ENCODE results near the gene PTPRT. TPM values are rescaled to one million over a fixed set of nuclear protein-coding genes. Genes with fewer than 3 reads are reported as not detected.

Gene PTPRT
- total and polyA plus RNA-seq, 2 of the 4 experiments (the other 2 are of a cell fraction): not detected

DNA sequence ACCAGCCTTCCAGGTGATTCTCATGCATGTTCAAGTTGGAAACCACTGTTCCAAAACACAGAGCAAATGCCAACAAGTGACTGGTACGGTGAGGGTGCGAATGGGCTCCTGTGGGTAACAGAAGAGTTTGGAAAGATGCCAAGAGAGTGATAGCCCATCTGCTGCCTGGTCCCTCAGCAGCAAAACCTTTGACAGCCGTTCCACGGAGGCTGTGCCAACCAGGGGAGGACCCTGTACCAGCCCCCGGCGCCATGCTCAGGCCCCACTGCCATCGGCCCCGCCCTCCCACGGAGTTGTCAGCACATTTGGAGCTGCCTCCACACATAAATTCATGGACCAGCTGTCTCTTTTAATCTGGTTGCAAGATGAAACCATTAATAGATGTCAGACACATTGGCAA, 4.4 kb upstream of the PTPRT start:
- no peaks in the 10 kb centered on the region for H3K9me3 ChIP-seq (ENCODE audit: control insufficient read depth, insufficient read depth, low read length)
- H3K4me3 ChIP-seq (ENCODE audit: insufficient read depth, low read depth, low read length): no peak overlapping the region
- in situ Hi-C loops (cut with MboI; ENCODE audit: low sequenced_read_pairs): loop anchor here (5.0 kb wide), 1 partner anchor 1457 kb away; no protein-coding TSS in a partner anchor

More for the DNA sequence above, 4.4 kb upstream of the PTPRT start:
- Histone ChIP-seq H2AFZ (replicated peaks; ENCODE audit: low read length, poor library complexity) (no peak overlapping the region), H4K20me1 (ENCODE audit: insufficient read depth, low read length) (no peaks in the 10 kb centered on the region), H4K91ac (ENCODE audit: insufficient read depth, low read depth, low read length) (no peak overlapping the region), H3K9me1 (ENCODE audit: insufficient read depth, low read length) (no peaks in the 10 kb centered on the region), H3K4ac (ENCODE audit: low read depth, low read length) (no peak overlapping the region), H4K5ac (ENCODE audit: low read depth, low read length) (no peak overlapping the region), H3K14ac (replicated peaks; ENCODE audit: low read depth, low read length) (no peak overlapping the region), H2BK15ac (ENCODE audit: low read depth, low read length) (no peak overlapping the region), H3K27ac (ENCODE audit: insufficient read depth, low read length) (no peak overlapping the region), H3K27me3 (ENCODE audit: control insufficient read depth, insufficient read depth, low read length) (peaks cover 7% of the 10 kb centered on the region), H3K79me1 (ENCODE audit: low read depth in 1 of 2, low read length in 2 of 2) (no peaks in the 10 kb centered on the region), H2BK120ac (ENCODE audit: low read depth, low read length) (no peak overlapping the region), H2BK5ac (ENCODE audit: low read depth, low read length, poor library complexity, severe bottlenecking) (no peak overlapping the region), H2AK5ac (ENCODE audit: low read depth, low read length) (no peak overlapping the region), H2AK9ac (replicated peaks; ENCODE audit: low read depth, low read length, poor library complexity) (no peak overlapping the region), H3K23ac (ENCODE audit: low read depth, low read length) (no peak overlapping the region), H3K9ac (ENCODE audit: low read depth, low read length) (no peak overlapping the region), H2BK20ac (ENCODE audit: low read depth, low read length) (no peak overlapping the region), H3K4me1 (ENCODE audit: control insufficient read depth, insufficient read depth, low read length) (no peaks in the 10 kb centered on the region), H3K36me3 (ENCODE audit: control insufficient read depth, insufficient read depth, low read length) (no peaks in the 10 kb centered on the region), H3K4me2 (ENCODE audit: low read depth, low read length) (no peak overlapping the region), H4K8ac (ENCODE audit: low read depth in 2 of 2, low read length in 2 of 2) (no peak overlapping the region), H3K18ac (ENCODE audit: low read depth, low read length) (no peak overlapping the region), H3K56ac (ENCODE audit: extremely low read depth, insufficient read depth, low read length) (no peak overlapping the region)
- ChIA-PET POLR2A (ENCODE audit: unreplicated experiment) (no interaction called here), CTCF (no interaction called here)
- ATAC-seq (ENCODE audit: low read depth): no peak
- no peak for DNase-seq
- no TSS peak for BruUV-seq (replicated peaks)
- intact Hi-C loops (cut with micrococcal nuclease): no loop called here
- TF ChIP-seq SMC3 (IDR thresholded peaks at IDR 0.05; ENCODE audit: low read depth, low read length): no peak
- TF ChIP-seq MXI1 (IDR thresholded peaks at IDR 0.05; ENCODE audit: borderline replicate concordance, low read depth, low read length): no peak
- TF ChIP-seq CHD1 (IDR thresholded peaks at IDR 0.05; ENCODE audit: low read depth, low read length): no peak
- TF ChIP-seq ELK1 (IDR thresholded peaks at IDR 0.05; ENCODE audit: borderline replicate concordance, low read depth, low read length): no peak
- TF ChIP-seq BHLHE40 (IDR thresholded peaks at IDR 0.05; ENCODE audit: low read depth, low read length): no peak
- dilution Hi-C loops (cut with HindIII; ENCODE audit: low sequenced_read_pairs, unreplicated experiment): no loop called here
- 50% methylated on average over 2 of the region's 9 CpGs; no CpG with 5 or more reads in 1 of the 2 experiments for WGBS, 2 experiments (ENCODE audit: extremely low coverage in 2 of 2, insufficient read length in 1 of 2)

Measured in IMR-90 (cell line).